HAP-1 (cell line): ENCODE measurements around the gene SEMA3A.

Experiments used
- DNase-seq, 2 experiments: peaks; one replicate each; pipeline ENCODE4 v3.0.0-alpha.2; 2016 to 2020; ENCODE audit warnings: low spot score in 2 of 2
- H3K27me3 ChIP-seq: fragments of 250-450 bp; sonication (Bioruptor Pico); 2 replicates; pipeline ENCODE4 v1.5.1; 2020; ENCODE audit warnings: low read depth, mild to moderate bottlenecking, moderate library complexity
- H3K36me3 ChIP-seq: fragments of 250-450 bp; sonication (Bioruptor Pico); replicated peaks from 2 replicates; pipeline ENCODE4 v1.5.1; 2020; ENCODE audit warnings: mild to moderate bottlenecking
- H3K4me1 ChIP-seq: fragments of 250-450 bp; sonication (Bioruptor Pico); 2 replicates; pipeline ENCODE4 v1.5.1; 2020; ENCODE audit warnings: mild to moderate bottlenecking
- H3K4me3 ChIP-seq: fragments of 250-450 bp; sonication (Bioruptor Pico); 2 replicates; pipeline ENCODE4 v1.5.1; 2020; ENCODE audit warnings: mild to moderate bottlenecking, moderate library complexity
- H3K9me3 ChIP-seq: fragments of 250-450 bp; sonication (Bioruptor Pico); 2 replicates; pipeline ENCODE4 v1.5.1; 2020; ENCODE audit warnings: mild to moderate bottlenecking, moderate library complexity
- in situ Hi-C: fragments of 300-500 bp; cut with MboI; formaldehyde crosslinking; loops from 3 replicates; pipeline ENCODE4 v1.14.3; 2020; ENCODE audit warnings: low sequenced_read_pairs, inconsistent platforms, mixed read lengths

SEMA3A gene

DNA sequence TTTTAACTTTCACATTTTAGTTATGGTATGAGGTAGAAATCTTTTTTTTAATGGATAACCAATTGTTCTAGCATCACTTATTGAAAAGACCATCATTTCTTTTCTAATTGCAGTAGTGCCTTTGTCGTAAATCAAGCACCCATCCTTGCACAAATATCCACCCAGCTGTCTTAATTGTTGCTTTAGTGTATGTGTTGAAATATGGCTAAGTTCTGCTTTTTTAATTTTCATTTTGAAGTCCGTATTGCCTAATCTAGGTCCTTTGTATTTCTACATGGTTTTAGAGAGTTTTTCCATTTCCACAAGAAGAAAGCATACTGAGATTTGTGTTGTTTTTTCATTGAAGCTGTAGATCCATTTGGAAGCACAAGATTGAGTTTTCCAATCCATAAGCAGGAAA lies 286.1 kb downstream of the SEMA3A start:
- H3K4me3 ChIP-seq: no peak overlapping the region
- no peaks in the 10 kb centered on the region for H3K36me3 ChIP-seq
- H3K27me3 ChIP-seq: no peaks in the 10 kb centered on the region
- DNase-seq: no peak
- H3K4me1 ChIP-seq: no peaks in the 10 kb centered on the region
- in situ Hi-C loops: no loop called here
- no peaks in the 10 kb centered on the region for H3K9me3 ChIP-seq
